Measurements from ENCODE around the gene COL8A1. TPM values are rescaled to one million over a fixed set of nuclear protein-coding genes. Genes with fewer than 3 reads are reported as not detected.

Gene COL8A1
- total RNA-seq, 2 experiments from 2014 or later = not detected

DNA sequence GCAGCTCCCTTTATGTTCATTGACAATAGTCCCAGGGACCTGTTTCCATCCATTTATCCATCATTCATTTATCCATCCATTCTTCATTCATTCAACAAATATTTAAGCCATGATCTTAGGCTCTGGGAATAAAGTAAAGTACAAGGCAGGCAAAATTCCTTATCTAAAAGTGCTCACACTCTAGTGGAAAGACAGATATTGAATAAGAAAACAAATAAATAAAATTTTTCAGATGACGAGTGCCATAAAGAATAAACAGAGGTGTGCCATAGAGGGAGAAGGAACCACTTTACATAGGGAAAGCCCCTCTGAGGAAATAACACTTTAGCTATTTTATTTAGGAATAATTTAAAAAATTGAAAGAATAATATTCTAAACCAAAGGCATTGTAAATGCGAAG, 76.2 kb downstream of the COL8A1 start:
- H3K4me3 ChIP-seq (ENCODE audit: low read length) = no peak overlapping the region
- ATAC-seq (ENCODE audit: poor library complexity) (no peak), DNase-seq (no peak)
- Mint-ChIP-seq H3K9me3 (no peaks in the 10 kb centered on the region), H3K27me3 (peaks cover 18% of the 10 kb centered on the region), H3K4me1 (ENCODE audit: low read depth) (no peaks in the 10 kb centered on the region), H3K36me3 (ENCODE audit: low read depth) (no peaks in the 10 kb centered on the region), H3K27ac (no peak overlapping the region), H3K4me3 (no peak overlapping the region)
- TF ChIP-seq, protein P1, sequence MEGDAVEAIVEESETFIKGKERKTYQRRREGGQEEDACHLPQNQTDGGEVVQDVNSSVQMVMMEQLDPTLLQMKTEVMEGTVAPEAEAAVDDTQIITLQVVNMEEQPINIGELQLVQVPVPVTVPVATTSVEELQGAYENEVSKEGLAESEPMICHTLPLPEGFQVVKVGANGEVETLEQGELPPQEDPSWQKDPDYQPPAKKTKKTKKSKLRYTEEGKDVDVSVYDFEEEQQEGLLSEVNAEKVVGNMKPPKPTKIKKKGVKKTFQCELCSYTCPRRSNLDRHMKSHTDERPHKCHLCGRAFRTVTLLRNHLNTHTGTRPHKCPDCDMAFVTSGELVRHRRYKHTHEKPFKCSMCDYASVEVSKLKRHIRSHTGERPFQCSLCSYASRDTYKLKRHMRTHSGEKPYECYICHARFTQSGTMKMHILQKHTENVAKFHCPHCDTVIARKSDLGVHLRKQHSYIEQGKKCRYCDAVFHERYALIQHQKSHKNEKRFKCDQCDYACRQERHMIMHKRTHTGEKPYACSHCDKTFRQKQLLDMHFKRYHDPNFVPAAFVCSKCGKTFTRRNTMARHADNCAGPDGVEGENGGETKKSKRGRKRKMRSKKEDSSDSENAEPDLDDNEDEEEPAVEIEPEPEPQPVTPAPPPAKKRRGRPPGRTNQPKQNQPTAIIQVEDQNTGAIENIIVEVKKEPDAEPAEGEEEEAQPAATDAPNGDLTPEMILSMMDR (IDR thresholded peaks at IDR 0.05) = no peak
- no peaks in the 10 kb centered on the region for H3K36me3 ChIP-seq (ENCODE audit: insufficient read depth, low read length)
- H3K27me3 ChIP-seq (ENCODE audit: control insufficient read depth in 1 of 2, insufficient read depth in 2 of 2, low read length in 2 of 2) = peaks cover 0 to 6% of the 10 kb centered on the region in 2 experiments
- intact Hi-C loops (cut with DNase I, micrococcal nuclease) = no loop called here
- H3K4me1 ChIP-seq (ENCODE audit: insufficient read depth, low read length) = no peaks in the 10 kb centered on the region
- H3K9me3 ChIP-seq (ENCODE audit: control insufficient read depth in 1 of 2, insufficient read depth in 1 of 2, low read length in 2 of 2) = no peaks in the 10 kb centered on the region
- H3K27ac ChIP-seq (ENCODE audit: low read depth in 1 of 2, low read length in 2 of 2) = no peak overlapping the region
- CTCF ChIA-PET = no interaction called here
- POLR2A ChIA-PET = no interaction called here

DNA sequence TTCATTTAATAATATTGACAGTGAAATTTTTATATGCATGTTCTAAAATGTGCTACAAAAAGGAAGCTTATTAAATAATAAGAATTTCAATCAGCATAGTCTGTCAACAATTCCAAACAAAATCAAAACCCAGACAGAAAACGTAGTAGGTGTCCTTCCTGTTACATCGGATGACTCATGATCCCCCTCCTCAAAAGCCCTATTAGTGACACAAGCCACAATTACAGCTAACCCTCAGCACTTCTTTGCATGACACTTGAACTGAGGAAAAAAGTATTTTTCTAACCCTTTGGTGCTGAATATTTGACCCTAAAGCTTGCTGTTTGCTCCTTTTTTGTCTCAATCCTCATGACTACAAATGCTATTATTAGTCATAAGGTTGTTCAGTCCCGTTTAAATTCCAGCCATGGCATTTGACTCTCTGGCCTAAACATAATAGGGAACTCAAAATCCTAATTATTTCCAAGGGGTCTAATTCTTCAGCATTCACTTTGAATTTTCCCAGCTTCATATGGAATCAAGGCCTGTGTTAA, 78.1 kb downstream of the COL8A1 start:
- CTCF ChIA-PET = no interaction called here
- TF ChIP-seq, protein P1 (IDR thresholded peaks at IDR 0.05) = no peak
- H3K27me3 Mint-ChIP-seq = peaks cover 18% of the 10 kb centered on the region
- DNase-seq = no peak
- H3K27ac Mint-ChIP-seq = no peak overlapping the region
- intact Hi-C loops (cut with DNase I, micrococcal nuclease) = no loop called here
- no peaks in the 10 kb centered on the region for H3K9me3 Mint-ChIP-seq
- Histone ChIP-seq H3K27ac (ENCODE audit: low read depth in 1 of 2, low read length in 2 of 2) (no peak overlapping the region), H3K4me1 (ENCODE audit: insufficient read depth, low read length) (no peaks in the 10 kb centered on the region), H3K36me3 (ENCODE audit: insufficient read depth, low read length) (no peaks in the 10 kb centered on the region), H3K9me3 (ENCODE audit: control insufficient read depth in 1 of 2, insufficient read depth in 1 of 2, low read length in 2 of 2) (no peaks in the 10 kb centered on the region), H3K4me3 (ENCODE audit: low read length) (no peak overlapping the region), H3K27me3 (ENCODE audit: control insufficient read depth in 1 of 2, insufficient read depth in 2 of 2, low read length in 2 of 2) (peaks cover 0 to 6% of the 10 kb centered on the region in 2 experiments)
- POLR2A ChIA-PET = no interaction called here
- no peaks in the 10 kb centered on the region for H3K36me3 Mint-ChIP-seq (ENCODE audit: low read depth)
- H3K4me1 Mint-ChIP-seq (ENCODE audit: low read depth) = no peaks in the 10 kb centered on the region
- no peak overlapping the region for H3K4me3 Mint-ChIP-seq
- ATAC-seq (ENCODE audit: poor library complexity) = no peak

DNA sequence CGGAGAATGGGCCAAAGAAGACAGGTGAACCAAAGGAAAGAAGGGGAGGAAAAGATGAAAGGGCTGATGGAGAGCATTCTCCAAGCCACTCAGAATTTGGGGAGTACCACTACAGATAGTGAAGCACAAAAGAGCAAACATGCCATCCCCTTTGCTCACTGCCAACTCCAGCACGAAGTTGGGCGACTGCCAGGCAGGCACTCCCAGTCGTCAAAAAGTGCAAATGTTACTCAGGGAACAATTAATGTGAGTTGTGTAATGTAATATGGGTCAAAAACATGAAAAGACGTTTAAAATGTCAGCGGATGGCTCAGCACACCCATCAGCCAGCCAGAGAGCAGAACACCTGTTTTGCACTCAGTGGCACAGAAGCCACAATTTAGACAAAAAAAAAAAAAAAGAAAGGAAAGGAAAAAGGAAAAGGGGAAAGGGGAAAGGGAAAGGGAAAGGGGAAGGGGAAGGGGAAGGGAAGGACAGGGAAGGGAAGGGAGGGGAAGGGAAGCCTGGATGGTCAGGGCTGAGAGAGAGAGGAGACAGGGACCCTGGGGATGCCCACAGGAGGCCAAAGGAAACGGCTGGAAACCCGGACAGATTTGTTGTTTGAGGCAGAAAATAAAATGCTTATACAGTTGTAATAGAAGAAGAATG, 82.7 kb downstream of the COL8A1 start:
- Histone ChIP-seq H3K36me3 (ENCODE audit: insufficient read depth, low read length) (no peaks in the 10 kb centered on the region), H3K27ac (ENCODE audit: low read depth in 1 of 2, low read length in 2 of 2) (no peak overlapping the region), H3K4me3 (ENCODE audit: low read length) (no peak overlapping the region), H3K27me3 (ENCODE audit: control insufficient read depth in 1 of 2, insufficient read depth in 2 of 2, low read length in 2 of 2) (no peaks in the 10 kb centered on the region), H3K4me1 (ENCODE audit: insufficient read depth, low read length) (no peaks in the 10 kb centered on the region), H3K9me3 (ENCODE audit: control insufficient read depth in 1 of 2, insufficient read depth in 1 of 2, low read length in 2 of 2) (no peaks in the 10 kb centered on the region)
- DNase-seq = no peak
- intact Hi-C loops (cut with DNase I, micrococcal nuclease) = no loop called here
- CTCF ChIA-PET = no interaction called here
- H3K27ac Mint-ChIP-seq = no peak overlapping the region
- no peak for ATAC-seq (ENCODE audit: poor library complexity)
- peaks cover 2% of the 10 kb centered on the region for H3K9me3 Mint-ChIP-seq
- TF ChIP-seq, protein P1 (IDR thresholded peaks at IDR 0.05) = no peak
- no peak overlapping the region for H3K4me3 Mint-ChIP-seq
- H3K27me3 Mint-ChIP-seq = peaks cover 8% of the 10 kb centered on the region
- no peaks in the 10 kb centered on the region for H3K4me1 Mint-ChIP-seq (ENCODE audit: low read depth)
- no peaks in the 10 kb centered on the region for H3K36me3 Mint-ChIP-seq (ENCODE audit: low read depth)
- POLR2A ChIA-PET = no interaction called here

Data from CD4-positive, alpha-beta T cell (primary cell).